CD4-positive, alpha-beta T cell treated with Interleukin-2 at 100 ng/mL for 4 hours (primary cell): ENCODE data around the gene SRSF4.
A peak's percentile ranks its signal among the peaks of the same experiment; 100 is the strongest.
"Not testable (repeated sequence)": the region's sequence is repeated elsewhere in the genome, so short reads cannot be mapped to it uniquely, and the experiment has no call there.

Experiments
- DNase-seq: peaks from one replicate; pipeline ENCODE4 v3.0.0-alpha.2; 2020; ENCODE audit warnings: low spot score

Gene SRSF4

DNA sequence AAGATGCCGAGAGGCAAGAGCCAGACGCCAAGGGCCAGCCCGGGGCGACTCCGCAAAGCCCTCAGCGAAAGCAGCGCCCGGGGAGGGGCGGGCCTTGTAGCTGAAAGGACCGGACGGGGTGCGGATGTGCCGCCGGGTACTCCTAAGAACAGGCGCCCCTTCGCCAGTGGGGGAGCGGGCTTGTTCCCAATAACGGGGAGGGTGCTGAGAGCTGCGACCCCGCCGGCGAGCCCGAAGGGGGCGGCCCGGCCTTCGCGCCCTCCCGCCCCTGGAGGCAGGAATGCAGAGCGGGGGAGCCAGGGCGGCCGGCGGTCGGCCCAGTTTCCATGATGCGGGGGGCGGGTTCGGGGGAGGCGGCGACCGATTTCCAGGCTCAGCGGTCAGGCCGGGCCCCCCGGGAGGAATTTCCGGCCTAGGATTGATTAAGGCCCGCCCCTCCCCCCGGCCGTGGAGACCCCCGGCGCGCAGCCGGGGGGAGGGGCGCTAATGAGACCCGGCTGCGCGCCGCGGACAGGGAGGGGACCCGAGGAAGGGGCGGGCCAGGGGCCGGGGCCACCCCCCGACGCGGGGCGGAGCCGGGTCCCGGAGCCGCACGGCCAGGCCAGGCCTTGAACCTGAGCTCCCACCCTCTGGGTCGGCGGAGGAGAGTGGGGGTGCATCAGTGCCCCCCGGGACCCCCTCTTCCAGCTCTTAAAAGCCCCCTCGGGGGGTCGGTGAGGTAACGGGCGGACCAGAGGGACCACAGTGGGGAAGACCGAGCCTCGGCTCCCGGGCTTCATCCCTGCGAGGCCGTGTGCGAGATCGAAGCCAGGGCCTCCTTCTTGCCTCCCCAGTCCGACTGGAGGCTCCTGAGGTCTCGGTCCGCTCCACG lies 57.1 kb downstream of the SRSF4 start:
- DNase-seq: peak; percentile 35

DNA sequence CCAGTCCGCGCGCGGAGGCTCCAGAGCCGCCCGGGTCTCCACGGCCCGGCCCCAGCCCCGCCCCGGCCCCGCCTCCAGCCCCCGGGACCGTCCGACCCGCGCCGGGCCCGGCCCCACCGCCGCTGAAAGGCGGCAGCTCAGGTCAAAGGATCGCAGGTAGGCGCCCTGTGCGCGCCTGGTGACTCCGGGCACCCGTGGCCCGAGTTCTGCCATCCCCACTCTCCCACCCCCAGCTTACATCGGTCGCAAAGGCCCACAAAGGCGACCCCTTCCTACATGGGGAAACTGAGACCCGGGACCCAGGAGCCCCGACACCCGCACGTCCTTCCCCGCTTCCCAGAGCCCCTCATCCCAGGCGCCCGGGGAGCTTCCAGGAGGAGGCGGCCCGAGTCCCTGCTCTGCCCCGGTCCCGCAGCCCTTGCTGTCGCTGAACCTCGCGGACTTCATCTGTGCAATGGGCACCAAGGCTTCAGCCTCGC lies 57.8 kb downstream of the SRSF4 start, which contains the start of gene TMEM200B:
Gene TMEM200B, minus strand, starts transcription at position 17 of the 479 bp plus-strand sequence. CDS start 2,075 bp downstream, outside the sequence.
- DNase-seq: no peak

DNA sequence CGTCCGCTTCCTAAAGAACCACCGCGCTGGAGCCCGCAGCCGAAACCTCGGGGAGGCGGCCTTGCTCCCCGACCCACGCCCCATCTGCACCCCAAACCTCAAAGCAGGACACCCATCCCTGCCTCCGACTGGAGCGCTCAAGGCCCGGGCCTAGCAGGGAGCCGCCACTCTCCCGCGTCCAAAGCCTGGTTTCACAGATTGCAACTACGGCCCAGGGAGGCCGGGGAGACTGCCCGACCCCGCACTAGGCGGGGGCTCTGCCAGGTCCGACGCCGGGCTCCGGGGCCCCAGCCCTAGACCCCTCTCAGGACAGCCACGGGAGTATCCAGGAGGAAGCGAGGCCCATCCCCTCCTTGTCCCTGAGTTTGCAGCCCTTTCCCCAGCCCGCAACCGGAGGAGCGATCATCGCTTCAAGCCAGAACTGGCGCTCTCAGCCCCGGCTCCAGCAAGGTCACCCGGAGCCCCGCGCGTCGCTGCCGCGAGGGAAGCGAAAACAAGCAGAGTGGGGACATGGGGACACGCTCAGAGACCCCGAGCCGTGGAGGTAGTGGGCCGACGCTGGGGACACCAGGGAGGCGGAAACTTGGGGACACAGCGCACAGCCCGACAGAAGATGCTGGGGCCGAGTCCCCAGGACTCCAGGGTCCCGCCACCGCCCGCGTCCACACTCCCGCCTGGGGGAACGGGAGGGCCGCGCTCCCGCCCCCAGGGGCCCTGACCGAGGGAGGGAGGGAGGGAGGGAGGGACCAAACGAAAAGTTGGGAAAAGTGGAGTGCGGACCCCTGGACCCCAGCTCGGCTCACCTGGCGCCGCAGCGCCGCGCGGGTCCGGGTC lies 58.4 kb downstream of the SRSF4 start:
- DNase-seq: no peak

DNA sequence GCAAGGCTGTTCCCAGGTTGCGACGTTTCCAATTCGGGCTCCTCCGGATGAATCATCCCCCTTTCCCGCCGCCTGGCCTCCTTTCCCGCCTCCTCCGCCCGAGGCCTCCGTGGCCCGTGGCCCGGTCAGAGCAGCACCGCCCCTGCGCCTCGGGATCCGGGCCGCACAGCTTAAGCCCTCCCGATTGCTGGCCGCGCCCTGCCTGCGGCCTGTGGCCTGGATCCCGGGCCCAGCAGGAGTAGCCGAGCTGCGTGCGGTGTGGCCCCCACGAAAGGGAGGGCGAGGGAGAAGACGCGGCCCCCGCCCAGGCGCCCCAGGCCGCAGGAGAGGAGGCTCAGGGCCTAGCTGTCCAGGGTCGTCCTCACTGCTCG lies 59.0 kb downstream of the SRSF4 start:
- DNase-seq: no peak

DNA sequence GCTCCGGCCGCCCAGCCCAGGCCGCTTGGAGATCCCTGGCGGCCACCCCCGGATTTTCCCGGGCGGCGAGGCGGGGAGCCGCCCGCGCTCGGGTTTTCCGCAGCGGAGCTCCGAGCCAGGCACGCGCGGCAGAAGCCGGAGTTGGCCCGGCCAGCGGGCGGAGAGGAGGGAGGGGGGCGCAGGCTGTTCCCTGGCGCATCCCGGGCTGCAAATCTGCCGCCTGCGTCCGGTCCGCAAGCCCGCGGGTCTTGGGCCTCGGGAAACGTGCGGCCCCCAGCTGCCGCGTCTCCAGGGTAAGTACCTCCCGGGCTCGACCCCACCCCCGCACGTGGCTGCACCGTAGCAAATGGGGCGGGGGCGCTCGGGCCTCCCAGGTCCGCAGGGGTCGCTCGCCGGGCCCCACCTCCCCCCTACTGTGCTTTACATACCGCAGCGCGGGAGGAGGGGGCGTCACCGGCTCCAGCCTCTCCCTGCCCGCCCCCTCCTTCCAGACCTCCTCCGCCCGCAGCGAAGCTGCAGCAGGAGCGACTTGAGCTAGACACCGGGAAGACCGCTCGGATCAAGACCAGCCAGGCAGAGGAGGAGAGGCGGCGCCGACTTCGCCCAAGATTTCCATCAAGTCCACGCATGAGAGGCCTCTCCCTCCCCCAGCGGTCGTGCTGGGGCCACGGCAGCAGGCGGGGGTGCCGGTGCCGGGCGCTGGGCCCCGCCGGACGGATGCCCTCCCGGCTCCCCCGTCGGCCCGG lies 59.6 kb downstream of the SRSF4 start:
- no peak for DNase-seq

DNA sequence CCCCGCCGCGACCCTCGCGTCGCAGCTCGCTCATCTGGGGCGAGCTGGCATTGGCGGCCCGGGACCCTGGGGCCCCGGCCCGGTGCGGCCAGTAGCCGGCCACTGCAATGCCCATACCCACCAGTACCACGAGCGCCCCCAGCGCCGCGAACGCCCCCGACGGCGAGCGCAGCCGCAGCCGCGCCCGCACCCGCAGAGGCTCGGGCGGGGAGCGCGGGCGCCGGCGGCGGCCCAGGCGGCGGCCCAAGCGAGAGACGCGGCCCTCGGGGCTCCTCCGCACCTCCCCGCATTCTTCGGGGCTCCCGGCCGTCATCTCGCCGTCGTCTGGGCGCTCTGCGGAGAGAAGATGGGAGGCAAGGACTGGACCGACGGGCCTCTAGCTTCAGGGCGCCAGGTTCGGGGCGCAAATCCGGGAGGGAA lies 60.2 kb downstream of the SRSF4 start:
- DNase-seq: no peak

DNA sequence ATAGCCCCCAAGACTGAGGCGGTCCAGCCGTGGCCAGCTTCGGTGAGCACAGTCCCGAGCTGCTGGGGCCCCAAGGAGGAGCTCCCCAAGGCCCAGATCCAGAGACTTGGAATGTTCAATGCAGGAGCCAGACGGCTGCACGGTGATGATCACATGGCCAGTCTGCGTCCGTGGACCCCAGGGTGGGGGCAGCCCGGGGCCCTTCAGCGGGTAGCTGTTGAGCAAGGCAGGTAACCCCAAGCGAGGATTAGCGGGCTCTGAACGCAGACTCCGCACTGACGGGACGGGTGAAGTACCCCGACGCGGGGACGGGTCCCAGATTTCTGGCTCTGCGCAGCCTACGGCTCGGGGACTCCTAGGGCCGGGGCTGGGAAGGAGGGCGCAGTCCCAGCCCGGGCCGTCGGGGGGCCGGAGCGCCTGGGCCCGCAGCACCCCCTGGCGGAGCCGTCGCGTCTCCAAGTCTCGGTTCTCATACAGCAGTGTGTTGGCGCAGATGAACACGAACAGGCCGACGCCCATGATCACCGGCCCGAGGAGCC lies 60.7 kb downstream of the SRSF4 start:
- peak; percentile 58 for DNase-seq

DNA sequence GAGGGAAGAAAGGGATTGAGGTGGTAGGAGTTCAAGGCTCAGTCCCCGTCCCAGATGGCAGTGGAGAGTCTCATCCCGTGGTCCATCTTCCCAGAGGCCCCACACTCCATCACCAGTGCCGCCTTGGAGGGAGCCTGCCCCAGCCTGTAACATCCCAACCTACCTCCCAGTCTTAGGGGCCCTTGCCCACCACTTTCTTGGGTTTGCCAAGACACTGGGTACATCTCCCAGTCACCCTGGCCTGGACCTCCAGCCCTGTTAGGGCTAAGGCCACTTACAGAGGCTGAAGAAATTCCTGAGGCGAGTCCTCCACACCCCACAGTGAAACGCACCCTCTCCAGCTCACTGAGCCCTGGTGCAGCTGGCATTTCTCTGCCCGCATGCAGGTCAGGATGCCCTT lies 61.3 kb downstream of the SRSF4 start:
- no peak for DNase-seq

DNA sequence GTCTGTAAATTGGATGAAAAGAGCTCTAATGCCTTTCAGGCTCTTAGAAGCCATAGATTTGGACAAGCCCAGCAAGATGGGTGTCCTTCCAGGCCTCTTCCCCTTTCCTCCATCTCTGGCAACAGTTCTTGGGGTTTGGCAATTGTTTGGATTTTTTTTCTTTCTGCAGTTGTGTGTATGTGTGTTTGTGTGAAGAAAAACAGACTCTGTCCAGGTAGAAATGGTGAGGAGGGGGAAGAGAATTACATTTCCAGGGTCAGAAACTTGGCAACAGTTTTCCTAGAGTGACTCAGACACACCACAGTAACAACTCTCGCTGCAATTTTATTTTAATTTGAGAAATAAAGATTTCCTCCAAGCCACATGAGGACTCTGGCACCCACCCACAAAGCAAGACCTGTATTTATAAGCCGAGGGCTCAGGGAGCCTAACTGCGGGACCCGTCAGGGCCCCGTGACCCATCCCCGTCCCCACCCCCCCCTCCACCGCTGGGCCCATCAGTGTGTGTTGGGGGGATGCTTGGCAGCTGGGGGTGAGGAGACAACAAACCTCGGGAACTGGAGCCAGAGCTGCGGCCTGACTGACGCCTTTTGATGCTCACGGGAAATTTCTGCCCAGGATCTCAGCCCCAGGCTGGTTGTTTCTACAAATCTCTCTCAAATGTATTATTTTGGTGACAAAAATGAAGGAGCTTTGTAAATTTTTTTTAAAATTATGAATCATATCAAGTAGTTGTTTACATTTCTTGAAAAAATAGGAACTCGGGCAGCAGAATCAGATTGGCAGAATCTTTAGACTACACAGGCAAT lies 62.4 kb downstream of the SRSF4 start:
- DNase-seq: no peak

DNA sequence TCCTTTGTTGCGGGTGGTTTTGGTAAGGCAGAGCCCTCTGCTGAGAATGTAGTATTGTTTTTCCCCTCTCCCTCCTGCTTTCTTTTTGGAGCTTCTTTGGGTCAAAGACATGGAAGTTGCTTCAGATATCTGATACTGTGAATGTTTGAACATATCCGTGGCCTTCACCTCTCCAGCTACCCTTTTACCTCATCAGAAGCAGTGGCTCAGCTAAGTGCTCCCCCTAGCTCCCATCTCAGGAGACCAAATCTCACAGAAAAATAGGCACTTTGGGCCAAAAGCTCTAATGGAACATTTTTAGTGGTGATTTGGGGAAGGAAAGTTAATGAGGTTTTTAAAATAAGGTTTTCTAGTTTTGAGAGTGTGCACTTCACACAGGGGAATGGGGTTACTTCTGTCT lies 64.3 kb downstream of the SRSF4 start:
- DNase-seq: no peak

DNA sequence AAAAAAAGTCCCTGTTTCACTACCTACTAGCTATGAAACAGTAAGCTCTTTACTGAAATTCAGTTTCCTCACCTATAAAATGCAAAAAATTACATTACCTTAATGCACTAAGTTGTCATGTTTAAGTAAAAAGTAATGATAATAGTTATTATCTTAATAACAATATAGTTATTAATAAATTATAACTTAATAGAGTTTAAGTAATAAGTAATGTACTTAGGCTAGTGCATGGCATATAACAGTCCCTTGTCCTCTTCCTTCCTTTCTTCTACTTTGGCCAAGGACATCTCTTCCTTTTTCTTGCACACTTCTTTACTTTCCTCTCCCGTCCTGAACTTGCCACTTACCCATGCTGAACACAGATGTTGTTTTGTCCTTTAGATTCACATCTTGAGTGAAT lies 67.0 kb downstream of the SRSF4 start:
- DNase-seq: no peak

DNA sequence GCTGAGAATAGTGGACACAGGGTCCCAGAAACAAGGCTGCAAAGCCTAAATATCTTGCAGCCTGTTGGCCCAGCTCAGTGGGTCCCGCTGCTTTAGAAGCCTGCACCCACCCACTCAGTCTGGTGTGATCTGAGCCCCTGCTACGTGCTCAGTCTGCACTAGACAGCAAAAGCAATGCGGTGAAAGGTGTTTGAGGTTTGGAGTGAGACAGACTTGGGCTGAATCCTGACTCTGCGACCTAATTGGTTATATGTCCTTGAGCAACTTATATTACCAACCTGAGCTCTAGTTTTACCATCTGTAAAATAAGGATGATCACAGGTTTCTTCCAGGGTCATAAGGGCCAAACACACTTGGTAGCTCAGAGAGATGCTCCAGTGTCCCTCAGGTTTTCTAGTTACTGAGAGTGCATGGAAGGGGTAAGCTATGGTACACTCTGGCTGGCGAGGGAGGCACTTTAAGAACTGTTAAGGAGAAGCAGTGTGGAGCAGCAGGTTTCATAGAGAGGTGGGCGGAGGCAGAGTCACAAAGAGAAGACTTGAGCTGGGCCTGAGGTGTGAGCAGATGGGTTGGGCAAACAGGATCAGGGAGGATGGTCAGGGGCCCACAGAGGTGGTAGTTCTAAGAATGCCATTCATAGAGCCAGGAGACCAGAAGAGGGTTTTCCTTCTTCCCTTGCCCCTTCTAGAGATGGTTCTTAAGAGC lies 68.1 kb downstream of the SRSF4 start:
- DNase-seq: no peak

DNA sequence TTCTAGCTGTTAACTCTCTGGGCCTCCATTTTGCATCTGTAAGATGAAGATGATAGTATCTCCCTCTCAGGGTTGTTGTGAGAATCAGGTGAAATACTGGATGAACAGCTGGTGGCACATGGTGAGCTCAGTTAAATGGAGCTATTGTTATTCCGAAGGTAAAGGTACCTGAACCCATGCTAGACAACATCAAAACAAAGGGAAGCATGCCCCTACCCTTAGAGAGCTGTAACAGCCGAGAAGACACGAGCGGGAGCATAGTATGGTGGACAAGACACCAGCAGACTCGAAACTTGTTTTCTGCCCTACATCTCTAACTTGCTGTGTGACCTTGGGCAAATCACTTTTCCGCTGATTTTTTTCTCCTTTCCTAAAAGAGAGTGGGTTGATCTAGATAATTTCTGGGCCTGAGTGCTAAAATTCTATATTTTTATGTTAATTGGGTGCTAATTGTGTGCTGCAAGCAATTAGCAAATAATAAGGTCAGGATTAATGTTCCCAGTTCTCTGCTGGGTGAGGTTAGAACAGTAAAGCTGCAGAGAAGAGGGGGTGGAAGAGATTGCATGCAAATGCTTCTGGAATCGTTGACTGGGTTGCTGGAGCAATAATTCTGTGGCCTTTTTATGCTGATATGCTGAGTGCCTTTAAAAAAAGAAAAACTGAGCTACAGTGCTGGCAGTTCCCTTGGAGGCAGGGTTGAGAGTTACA lies 68.8 kb downstream of the SRSF4 start:
- no peak for DNase-seq

DNA sequence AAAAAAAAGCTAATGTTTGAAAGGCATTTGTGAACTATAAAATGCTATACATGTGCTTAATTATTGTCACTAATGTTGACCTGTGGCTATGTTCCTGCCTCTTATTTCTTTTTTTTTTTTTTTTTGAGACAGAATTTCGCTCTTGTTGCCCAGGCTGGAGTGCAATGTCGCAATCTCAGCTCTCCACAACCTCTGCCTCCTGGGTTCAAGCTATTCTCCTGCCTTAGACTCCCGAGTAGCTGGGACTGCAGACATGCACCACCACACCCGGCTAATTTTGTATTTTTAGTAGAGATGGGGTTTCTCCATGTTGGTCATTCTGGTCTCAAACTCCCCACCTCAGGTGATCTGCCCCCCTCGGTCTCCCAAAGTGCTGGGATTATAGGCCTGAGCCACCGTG lies 73.7 kb downstream of the SRSF4 start:
- not testable (repeated sequence) for DNase-seq

DNA sequence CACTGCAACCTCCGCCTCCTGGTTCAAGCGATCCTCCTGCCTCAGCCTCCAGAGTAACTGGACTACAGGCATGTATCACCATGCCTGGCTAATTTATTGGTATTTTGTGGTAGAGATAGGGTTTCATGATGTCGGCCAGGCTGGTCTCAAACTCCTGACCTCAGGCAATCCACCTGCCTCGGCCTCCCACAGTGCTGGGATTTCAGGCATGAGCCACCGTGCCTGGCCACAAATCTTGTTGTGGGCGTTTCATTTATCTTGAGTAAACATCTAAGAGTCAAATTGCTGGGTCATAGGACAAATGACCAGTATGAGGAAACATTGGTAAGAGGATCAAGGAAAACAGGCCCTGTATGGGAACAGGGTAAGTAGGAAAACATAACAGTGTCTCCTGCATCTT lies 75.9 kb downstream of the SRSF4 start:
- DNase-seq: no peak

DNA sequence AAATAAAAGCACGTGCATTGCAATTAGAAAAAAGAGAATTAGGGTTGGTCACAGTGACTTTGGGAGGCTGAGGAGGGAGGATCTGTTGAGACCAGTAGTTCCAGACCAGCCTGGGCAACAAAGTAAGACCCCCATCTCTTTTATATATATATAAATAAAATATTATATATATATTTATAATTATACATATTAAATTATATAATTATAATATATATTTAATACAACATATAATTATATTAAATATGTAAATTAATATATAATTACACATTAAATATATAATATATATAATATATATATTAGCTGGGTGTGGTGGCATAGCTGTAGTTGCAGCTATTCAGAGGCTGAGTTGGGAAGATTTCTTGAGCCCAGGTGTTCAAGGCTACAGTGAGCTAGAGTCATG lies 81.2 kb downstream of the SRSF4 start:
- DNase-seq: no peak

DNA sequence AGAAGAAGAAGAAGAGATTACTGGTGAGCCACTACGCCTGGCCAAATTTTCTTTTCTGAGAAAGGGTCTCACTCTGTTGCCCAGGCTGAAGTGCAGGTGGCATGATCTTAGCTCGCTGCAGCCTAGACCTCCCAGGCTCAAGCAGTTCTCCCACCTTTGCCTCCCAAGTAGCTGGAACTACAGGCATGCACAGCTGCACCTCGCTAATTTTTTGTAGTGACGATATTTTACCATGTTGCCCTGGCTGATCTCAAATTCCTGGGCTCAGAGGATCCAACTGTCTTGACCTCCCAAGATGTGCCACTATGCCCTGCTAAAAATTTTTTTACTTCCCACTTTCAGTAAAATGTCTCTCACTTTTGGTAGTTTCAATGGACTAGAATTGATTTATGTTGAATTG lies 82.4 kb downstream of the SRSF4 start:
- DNase-seq: no peak
